ENCODE measurements around the gene PROB1.
"Not testable (repeated sequence)": the region's sequence is repeated elsewhere in the genome, so short reads cannot be mapped to it uniquely, and the experiment has no call there.

PROB1 gene

DNA sequence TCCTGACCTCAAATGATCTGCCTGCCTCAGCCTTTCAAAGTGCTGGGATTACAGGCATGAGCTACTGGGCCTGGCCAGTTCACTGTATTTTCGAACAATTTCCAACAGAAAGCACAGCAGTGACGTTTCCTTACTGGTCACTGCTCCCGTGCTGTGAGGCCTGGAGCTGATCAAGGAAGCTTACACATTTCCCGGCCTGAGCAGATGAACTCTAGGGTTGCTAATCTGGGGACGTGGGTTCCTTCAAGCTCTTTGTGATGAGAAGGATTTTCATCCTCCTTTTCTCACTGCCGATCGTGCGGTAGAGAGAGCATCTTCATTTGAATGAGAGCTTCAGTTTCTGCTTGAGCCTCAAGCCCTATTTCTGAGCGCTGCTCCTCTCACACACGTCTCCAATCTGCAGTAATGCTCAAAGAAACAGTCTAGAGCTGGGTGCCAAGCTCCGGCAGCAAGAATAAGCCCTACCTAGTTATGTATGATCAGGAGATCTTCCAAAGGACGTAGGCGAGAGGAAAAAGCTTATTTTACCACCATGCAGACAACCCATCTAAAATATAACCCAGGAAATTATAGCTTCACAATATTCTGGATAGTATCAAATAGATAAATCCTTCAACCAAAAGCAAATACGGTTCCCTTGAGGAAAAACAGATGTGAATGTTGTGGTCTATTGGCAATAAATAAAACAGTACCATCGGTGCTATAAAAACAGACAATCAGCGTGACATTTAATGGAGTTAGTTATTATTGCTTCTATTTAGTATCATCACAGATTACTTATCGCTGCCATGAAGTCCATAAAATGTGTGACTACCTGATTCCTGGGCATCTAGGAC lies 16.3 kb upstream of the PROB1 start:
- no peak for DNase-seq

DNA sequence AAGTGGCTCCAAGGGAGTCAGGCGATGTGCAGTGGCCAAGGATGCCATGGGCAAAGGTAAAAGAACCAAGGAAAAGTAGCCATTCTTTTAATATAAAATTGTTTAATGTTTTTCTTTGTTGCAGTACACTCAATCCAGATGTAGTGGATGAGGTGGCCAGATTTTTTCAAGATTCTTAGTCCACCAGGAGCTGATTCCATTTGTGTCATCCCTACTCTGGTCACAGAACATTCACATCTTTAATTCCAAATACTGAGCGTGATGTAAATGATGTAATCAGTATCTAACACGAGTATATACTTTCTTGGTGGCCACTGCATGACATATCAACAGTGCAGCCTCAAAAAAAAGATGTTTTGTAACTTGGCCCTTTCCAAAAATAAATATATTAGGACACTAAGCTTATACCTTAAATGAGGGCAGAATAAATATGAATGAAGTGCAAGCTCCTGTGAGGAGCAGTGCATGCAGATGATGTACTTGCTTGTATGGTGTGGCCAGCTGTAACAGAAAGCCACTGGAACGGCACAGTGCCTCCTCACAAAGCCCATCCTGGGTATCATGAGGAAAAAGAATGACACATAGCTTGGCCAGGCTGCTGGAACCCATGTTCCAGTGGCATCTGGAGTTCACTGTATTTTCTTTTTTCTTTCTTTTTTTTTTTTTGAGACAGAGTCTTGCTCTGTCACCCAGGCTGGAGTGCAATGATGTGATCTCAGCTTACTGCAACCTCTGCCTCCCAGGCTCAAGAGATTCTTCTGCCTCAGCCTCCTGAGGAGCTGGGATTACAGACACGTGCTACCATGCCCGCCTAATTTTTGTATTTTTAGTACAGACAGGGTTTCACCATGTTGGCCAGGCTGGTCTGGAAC lies 15.5 kb upstream of the PROB1 start:
- DNase-seq = no peak

DNA sequence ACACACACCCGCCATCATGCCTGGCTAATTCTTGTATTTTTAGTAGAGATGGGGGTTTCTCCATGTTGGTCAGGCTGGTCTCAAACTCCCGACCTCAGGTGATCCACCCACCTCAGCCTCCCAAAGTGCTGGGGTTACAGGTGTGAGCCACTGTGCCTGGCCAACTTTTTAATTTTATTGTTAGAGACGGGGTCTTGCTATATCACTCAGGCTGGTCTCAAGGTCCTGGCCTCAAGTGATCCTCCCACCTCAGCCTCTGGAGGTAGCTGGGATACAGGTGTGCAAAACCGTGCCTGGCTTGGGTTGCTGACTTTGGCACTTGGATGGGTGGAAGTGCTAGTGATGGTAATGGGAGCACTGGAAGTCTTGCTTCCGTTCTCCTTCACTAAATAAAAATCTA lies 14.2 kb upstream of the PROB1 start:
- DNase-seq = not testable (repeated sequence)

DNA sequence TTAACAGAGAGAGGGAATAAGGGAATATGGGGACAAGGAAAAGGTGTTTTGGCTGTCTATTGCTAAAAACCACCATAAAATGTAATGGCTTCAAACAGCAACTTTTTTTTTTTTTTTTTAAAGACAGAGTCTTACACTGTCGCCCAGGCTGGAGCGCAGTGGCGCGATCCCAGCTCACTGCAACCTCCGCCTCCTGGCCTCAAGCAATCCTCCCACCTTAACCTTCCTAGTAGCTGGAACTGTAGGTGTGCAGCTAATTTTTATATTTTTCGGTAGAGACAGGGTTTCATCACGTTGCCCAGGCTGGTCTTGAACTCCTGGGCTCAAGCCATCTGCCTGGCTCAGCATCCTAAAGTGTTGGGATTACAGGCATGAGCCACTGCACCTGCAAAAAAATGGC lies 13.3 kb upstream of the PROB1 start:
- DNase-seq = no peak

DNA sequence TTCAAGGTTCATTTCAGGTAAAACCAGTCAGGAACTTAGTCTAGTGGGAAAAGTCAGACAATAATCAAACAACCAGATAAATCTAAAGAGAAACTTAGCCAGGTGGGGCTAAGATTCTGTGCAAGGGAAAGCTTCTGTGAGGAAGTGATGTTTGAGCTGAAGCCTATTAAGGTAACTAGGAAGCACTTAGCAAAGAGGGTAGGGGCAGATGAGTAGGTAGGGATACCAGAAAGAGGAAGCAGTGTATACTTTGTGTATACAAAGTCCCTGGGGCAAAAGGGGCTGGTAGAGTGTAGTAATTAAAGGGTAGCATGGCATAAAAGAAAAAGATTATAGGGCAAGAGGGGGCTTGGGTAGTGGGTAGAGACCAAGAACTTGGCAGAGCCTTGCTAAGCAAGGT lies 12.6 kb upstream of the PROB1 start:
- DNase-seq = no peak

DNA sequence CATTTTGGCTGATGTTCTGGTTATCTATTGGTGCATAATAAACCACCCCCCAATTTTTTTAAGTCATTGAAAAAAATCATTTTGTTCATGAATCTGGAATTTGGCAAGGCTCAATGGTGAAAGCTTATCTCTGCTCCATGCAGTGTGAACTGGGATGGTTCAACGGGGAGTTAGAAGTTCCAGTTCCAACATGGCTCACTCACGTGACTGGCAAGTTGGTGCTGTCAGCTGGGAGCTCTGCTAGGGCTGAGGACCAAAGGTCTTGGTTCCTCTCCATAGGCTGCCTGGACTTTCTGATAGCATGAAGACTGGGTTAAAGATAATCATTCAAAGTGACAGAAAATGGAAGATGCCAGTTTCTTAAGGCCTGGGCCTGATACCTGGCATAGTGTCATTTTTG lies 12.1 kb upstream of the PROB1 start:
- no peak for DNase-seq

DNA sequence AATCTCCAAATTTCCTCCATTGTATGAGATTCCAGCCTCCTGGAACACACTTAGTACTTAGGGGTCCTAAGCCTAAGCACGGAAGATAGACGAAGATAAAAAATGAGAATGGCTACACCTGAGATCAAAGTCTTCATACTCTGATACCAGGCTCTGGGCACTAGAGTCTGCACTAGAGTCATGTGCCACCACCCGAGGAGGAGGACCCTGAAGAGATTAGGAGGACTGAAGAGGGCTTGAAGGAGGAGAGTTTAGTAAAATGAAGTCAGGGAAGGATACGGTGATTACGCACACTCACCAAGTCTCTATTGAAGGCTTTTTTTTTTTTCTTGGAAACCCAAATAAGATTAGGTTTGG lies 9.6 kb upstream of the PROB1 start:
- no peak for DNase-seq

DNA sequence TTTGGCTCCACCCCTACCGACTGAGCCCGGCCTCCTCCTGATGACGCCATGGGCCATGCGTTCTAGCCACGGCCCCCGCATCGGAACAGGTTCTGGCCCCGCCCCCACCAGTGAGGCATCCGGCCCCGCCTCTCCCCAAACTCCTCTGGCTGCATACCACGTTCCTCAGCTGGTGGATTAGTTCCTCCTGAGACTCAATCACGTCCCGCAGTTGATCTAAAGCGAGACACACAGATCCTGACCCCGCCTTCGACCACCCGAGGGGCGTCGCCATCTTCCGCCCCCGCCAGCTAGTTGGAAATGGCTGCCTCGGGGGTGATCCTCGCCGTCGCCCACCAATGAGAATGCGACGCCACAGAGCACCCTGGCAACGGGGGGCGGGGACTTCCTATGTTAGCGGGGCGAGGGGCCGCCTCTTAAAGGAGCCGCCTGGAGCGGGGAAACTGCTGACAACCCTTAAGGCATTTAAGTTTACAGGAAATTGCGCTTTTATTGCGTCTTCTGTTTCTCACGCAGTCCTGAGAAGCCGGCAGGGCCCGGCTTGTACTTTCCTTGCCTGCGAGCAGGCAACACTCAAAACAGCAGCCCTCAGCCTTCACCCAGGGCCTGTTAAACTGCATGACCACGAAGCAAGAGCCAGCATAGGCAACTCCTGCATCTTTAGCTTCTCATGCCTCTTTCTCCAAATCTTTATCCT lies 9.0 kb upstream of the PROB1 start, which contains the start of gene SPATA24:
Gene SPATA24 (minus strand): TSS at position 303 of the 697 bp plus-strand sequence. CDS start 29 bp downstream, at position 274.
- DNase-seq = peak; percentile 95 to 98

DNA sequence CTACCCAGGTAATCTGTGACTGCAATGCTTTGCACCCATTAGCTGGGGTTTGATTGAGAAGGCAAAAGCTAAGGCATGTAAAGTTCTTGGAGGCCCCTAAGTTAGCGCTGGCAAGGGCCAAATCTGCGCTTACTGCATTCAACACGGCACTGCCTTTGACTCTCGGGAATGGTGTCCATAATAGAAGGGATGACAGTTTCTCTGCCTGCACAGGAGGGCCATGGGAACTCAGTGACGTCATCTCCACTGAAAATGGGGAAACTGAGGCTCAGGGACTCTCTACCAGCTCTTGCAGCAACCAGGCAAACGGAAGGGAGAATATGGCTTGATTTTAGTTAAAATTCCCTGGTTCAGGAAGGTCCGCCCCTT lies 8.5 kb upstream of the PROB1 start:
- no peak for DNase-seq

DNA sequence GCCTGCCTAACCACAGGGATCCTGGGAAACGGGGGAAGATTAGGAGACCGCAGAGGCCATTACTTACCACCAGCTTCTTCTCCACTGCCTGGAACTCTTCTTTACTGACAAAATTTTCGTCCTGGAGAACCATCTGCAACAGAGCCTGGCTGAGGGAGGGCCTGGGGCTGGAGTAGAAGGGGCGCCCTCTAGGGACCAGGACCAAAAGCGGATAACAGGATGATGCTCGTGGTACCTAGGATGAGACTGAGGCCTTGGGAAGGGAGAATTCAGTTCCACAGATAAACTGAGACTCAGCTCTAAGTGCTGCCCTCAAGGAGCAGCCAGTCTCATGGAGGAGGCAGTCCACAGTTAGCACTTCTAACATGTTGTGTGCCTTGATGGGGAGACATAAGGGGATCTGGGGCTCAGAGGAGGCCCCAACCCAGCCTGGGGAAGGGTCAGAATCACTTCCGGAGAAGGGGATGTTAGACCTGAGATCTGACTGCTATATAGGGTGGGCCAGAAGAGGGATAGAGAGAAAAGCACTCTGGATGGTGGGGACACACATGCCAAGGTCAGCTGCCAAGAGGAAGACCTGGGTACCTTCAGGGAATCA lies 7.8 kb upstream of the PROB1 start:
- DNase-seq = no peak

DNA sequence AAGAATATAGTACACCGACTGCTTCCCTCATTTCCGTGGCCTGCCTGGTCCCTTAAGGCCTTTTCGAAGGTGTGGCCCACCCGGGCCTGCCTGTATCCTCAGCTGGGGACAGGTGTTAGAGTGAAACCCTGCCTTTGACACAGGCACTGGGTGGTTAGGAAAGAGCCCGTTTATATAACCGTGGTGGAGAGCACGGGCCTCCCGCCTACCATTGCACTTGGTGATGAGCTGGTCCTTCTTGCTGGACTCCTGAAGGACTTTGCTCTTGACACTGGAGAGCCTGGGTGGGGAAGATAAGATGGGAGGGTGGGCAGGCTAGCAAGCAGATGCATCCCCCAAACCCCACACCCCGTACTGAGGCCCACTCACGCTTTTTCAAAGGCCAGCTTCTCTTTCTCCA lies 6.6 kb upstream of the PROB1 start:
- DNase-seq = no peak

DNA sequence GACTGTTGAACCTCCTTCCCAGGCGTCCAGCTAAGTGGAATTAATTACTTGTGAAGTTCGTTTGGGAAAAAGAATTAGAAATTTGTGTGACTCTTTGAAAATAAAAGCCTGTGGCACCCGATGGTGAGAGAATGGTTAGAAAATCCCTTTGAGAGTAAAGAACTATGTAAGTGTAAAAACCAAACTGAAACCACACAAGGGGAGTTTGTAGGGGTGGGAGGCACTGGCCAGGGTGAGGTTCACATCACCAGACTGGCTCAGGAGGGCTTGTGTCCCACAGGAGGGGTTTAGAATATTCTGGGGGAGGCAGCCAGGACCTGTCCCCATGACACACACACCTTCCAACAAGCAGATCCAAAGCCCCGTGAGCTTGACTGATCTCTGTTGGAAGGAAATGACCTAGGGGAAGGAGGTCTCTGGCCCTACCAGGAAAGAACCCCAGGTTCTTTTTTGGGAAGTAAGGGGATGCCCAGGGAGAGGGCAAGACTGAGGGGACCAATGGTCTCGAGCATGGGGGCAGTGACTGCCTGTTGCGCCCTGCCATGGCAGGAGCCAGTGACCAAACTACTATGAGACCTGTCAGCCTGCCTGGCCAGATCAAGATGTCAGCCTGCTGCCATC lies 4.7 kb upstream of the PROB1 start:
- DNase-seq = no peak

DNA sequence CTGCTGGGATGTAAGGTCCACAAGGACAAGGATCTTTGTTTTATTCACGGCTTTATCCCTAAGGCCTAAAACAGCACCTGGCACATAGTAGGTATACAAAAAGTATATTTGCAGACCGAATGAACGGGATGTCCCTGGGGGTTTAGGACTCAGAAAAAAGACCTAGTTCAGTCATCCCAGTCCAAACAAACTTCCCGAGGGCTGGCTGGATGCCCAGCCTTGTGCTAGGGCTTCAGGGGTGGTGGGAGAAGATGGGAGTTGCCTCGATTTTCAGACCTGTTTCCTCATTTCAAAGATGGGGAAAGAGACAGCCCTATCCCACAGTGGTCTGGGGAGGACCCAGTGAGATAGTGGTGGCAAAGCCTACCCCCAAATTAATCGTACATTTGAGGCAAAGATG lies 3.0 kb upstream of the PROB1 start:
- no peak for DNase-seq

DNA sequence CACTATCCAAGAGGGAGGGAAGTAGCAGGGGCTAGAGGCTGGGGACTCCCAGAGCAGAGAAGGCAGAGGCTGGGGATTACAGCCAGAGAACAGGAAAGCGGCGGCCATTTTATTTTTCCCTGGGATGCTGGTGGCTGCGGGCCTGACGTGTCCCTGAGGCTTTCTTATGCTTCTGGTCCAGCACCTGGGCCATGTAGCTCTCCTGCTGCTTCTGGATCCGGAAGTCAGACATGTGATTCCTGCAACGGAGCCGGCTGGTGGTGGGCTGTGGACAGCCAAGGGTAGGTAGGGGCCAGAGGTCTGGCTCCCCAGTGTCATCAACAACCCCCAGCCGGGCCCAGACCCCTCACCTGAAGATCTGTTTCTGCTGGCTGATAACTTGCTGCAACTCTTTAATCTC lies 1.8 kb upstream of the PROB1 start:
- DNase-seq = no peak

DNA sequence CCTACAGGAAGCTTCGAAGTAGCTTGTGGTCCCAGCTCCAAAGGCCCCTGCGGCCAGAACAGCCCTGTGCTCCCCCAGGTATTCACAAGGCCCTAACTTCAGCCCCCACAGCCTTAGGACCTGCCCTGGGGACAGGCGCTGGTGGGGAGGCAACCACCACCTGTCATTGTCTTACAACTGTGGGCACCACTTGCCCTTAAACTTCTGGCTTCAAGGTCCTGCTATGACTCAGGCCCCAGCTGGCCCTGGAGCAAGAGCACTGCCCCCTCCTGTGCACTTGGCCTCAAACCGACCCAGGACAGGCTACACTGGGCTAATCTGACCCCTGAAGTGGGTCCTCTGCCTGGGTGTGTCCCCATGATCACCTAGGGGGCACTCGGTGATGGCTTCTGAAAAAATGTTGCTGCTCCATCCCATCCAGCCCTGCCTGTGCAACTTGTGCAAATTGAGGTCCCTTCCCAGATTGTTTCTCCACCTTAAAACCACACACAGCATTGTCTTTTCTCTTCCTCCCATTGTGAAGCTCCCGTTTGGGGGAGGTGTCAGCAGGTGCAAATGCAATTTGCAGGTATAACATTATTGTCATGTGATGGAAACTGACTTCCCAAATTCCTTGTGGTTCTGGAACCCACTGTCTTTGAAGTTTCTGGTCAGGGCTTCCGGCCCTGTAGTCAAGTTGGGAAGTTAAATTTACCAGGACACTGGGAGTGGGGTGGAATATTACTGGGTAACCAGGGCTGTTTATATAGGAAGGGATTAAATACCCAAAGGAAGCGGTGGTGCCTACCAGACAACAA lies 1.1 kb upstream of the PROB1 start:
- no peak for DNase-seq

DNA sequence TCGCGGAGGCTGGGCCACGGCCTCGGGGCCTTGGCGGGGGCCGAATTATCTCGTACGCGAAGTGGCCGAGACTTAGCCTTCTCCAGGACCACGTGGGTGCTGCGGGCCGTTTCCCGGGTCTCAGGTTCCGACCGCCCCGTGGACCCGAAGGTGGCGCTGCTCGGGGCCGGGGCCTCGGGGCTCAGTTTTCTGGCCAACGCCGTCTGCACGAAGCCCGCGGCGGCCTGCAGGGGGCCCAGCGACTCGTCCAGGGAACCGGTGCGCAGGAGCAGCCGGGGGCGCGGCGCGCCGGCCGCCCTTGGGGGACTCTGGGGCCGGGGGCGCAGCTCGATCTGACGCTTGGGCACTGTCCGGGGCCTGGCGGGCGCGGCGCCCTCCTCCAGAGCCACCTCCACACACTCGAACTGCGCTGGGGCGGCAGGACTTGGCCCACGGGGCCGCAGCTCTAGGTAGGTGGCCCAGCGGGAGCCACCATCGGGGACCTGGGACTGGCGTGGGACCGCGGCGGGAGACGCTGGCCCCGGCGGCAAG lies 716 bp downstream of the PROB1 start:
- peak in 1 of 2 experiments; percentile 24 for DNase-seq

DNA sequence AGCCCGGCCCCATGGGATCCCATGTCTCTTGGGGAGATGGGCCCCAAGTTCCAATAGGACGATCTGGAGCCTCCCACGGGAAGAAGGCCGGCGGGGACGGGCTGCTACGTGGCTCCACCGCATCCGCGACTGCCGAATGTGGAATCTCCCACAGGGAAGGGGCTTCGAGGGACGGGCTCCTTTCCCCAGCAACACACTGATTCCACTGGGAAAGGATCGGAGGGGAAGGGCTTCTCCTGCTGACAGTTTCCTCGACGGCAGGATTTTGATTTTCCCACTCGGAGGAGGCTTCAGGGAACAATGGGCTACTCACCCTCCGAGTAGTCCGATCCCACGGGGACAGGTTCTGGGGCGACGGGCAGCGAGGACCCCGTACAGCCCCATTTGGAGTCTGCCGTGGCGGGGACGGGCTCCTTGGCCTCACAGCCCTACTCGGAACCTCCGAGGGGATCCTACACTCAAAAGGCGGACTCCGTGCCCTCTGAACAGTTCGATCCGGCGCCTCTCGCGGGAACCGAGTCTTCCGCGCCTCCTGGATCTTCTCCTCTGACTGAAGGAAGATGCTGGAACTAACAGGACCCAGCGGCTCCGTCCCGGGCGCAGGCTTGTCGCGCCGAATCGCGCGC lies 1.3 kb downstream of the PROB1 start:
- no peak for DNase-seq

DNA sequence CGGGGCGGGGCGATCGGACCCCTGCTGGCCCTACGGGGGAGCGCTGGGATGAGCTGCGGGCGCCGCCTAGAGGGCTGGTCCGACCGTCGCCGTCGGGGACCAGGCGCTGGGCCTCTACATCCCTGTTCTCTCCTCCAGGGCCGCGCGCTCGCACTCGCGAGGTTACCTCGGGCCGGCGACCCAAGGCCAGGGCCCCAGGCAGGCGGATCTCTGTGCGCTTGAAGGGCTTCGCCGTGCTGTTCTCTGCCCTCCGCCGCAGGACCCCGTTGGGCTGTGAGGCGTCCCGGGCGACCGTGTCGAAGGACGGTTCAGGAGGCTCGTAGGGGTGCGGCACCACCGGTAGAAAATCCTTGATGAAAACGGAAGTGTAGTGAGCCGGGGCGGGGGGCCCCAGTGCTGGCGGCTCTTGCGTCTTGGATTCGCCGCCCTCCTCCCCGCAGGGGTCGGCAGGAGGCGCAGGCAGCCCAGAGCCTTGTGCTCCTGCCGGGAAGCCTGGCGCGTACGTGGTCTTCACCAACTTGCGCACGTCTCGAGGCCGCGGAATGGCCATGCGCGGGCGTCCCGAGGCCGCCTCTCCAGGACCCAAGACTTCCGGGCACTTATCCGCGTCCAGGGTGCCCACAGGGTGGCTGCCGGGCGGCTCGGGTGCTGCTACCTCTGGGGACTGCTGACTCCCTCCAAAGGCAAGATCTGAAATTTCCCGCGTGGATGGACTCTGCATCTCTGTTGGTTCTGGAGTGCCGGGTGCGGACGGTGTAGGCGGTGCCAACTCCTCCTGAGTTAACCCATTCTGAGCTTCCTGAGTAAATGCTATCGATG lies 2.0 kb downstream of the PROB1 start:
- peak; percentile 18 to 31 for DNase-seq

DNA sequence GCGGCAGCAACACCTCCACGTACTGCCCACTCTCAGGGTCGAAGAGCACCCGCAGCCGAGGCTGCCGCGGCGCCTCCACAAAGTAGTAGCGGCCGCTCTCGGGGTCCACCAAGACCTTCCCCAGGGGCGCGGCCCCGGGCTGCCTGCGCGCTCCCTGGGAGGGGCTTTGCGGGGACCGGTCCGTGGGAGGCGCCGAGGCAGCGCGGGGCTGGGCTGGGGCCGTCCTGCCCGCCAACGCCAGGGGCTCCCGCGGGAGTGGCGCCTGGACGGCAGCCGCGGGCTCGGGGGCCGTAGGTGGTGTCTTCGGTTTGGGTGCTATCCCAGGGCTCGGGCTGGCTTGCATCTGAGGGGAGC lies 2.6 kb downstream of the PROB1 start:
- DNase-seq = no peak
